K562 (cell line): Measurements from ENCODE around the gene PLXNB3. TPM values are rescaled to one million over a fixed set of nuclear protein-coding genes. Genes with fewer than 3 reads are reported as not detected.
A peak's percentile ranks its signal among the peaks of the same experiment; 100 is the strongest.

Source experiments
- BCOR ChIP-seq: fragments of 450-650 bp; IDR thresholded peaks from 2 replicates; pipeline ENCODE4 v1.6.1; 2016
- CHAMP1 ChIP-seq: fragments of 450-650 bp; IDR thresholded peaks from 2 replicates; pipeline ENCODE4 v1.6.1; 2016; ENCODE audit warnings: mild to moderate bottlenecking
- ELF2 ChIP-seq: fragments of 250-450 bp; sonication (Bioruptor Pico); IDR thresholded peaks from 2 replicates; pipeline ENCODE4 v1.5.0; 2021; ENCODE audit warnings: mild to moderate bottlenecking
- IRF1 ChIP-seq: sonication (generic); formaldehyde crosslinking; IDR thresholded peaks from 2 replicates; pipeline ENCODE4 v1.8.0; 2022; ENCODE audit warnings: missing genetic modification reagents, mild to moderate bottlenecking, borderline replicate concordance
- MEIS2 ChIP-seq: fragments of 450-650 bp; IDR thresholded peaks from 2 replicates; pipeline ENCODE4 v1.6.1; 2014; ENCODE audit warnings: mild to moderate bottlenecking; ENCODE audit not compliant: partially characterized antibody
- NCOA1 ChIP-seq: fragments of 450-650 bp; IDR thresholded peaks from 2 replicates; pipeline ENCODE4 v1.6.1; 2016; ENCODE audit warnings: low read depth
- NR2C1 ChIP-seq, 2 experiments: fragments of 450-650 bp; IDR thresholded peaks; 2 replicates each; pipeline ENCODE4 v1.6.1; 2017; ENCODE audit warnings: mild to moderate bottlenecking in 2 of 2, antibody characterized with exemption in 1 of 2, inconsistent platforms in 1 of 2, missing compliant biosample characterization in 1 of 2, missing genetic modification characterization in 1 of 2
- POLR2B ChIP-seq: fragments of 450-650 bp; IDR thresholded peaks from 2 replicates; pipeline ENCODE4 v1.6.1; 2018; ENCODE audit warnings: low read depth; ENCODE audit not compliant: partially characterized antibody
- SP2 ChIP-seq: IDR thresholded peaks from 2 replicates; pipeline ENCODE4 v1.6.1; 2011; ENCODE audit warnings: mild to moderate bottlenecking, low read depth, low read length, moderate library complexity; ENCODE audit not compliant: poor library complexity, severe bottlenecking; ENCODE audit errors: extremely low read depth
- TAF9B ChIP-seq: fragments of 450-650 bp; IDR thresholded peaks from 2 replicates; pipeline ENCODE4 v1.6.1; 2018; ENCODE audit warnings: mild to moderate bottlenecking; ENCODE audit not compliant: partially characterized antibody
- TEAD1 ChIP-seq, 2 experiments: fragments of 450-650 bp in 1 of 2; sonication (generic) in 1 of 2; formaldehyde crosslinking; IDR thresholded peaks; 2 replicates each; pipeline versions ENCODE4 v1.4.0 to v1.8.0; 2020 to 2022; ENCODE audit warnings: mild to moderate bottlenecking in 2 of 2, missing genetic modification reagents in 1 of 2
- ZNF12 ChIP-seq: sonication (generic); formaldehyde crosslinking; IDR thresholded peaks from 2 replicates; pipeline ENCODE4 v1.4.0; 2020; ENCODE audit warnings: mild to moderate bottlenecking, missing genetic modification reagents
- ZNF449 ChIP-seq: fragments of 250-450 bp; sonication (Bioruptor Pico); IDR thresholded peaks from 2 replicates; pipeline ENCODE4 v1.8.0; 2022; ENCODE audit warnings: moderate library complexity, mild to moderate bottlenecking, inconsistent platforms
- ZNF609 ChIP-seq: sonication (generic); formaldehyde crosslinking; IDR thresholded peaks from 2 replicates; pipeline ENCODE4 v1.8.1; 2023; ENCODE audit warnings: missing genetic modification reagents, mild to moderate bottlenecking, borderline replicate concordance
- polyA plus RNA-seq, 8 experiments: library from polyadenylated mRNA; depleted of rRNA in 4 of 8; stranded (reverse) in 5 of 8; unstranded in 3 of 8; fragments of >200 nt; fragmentation: Nextera tagmentation in 2 of 8; fragmentation: Illumina TruSeq in 1 of 8; extraction: Ambion mirVana in 2 of 8; extraction: Trizol in 1 of 8; gene quantifications; 2 replicates each; pipeline versions ENCODE4 v1.2.1 to v1.2.3, GENCODE V29; 2011 to 2014; ENCODE audit warnings: inconsistent platforms in 1 of 8, missing spikeins in 1 of 8
- total RNA-seq, 7 experiments: library from RNA; depleted of rRNA in 6 of 7; stranded (reverse); fragments of >200 nt in 6 of 7; fragmentation: Illumina TruSeq in 2 of 7; extraction: Trizol in 2 of 7; gene quantifications; 2 replicates each; pipeline versions ENCODE4 v1.2.1 to v1.2.3, GENCODE V29; 2011 to 2021; ENCODE audit warnings: low replicate concordance in 1 of 7
- TF ChIP-seq, protein P1 (sequence below): fragments of 250-450 bp; sonication (Bioruptor Pico); IDR thresholded peaks from 2 replicates; pipeline ENCODE4 v1.8.0; 2021; ENCODE audit warnings: borderline replicate concordance, mild to moderate bottlenecking, moderate library complexity; ENCODE audit not compliant: poor library complexity, severe bottlenecking

PLXNB3 gene
- total and polyA plus RNA-seq, 9 of the 15 experiments (the other 6 are each of a cell fraction or from before 2014, with no cell fraction given) = 0.22 to 2.0 (median 1.4) TPM; not detected in 2

DNA sequence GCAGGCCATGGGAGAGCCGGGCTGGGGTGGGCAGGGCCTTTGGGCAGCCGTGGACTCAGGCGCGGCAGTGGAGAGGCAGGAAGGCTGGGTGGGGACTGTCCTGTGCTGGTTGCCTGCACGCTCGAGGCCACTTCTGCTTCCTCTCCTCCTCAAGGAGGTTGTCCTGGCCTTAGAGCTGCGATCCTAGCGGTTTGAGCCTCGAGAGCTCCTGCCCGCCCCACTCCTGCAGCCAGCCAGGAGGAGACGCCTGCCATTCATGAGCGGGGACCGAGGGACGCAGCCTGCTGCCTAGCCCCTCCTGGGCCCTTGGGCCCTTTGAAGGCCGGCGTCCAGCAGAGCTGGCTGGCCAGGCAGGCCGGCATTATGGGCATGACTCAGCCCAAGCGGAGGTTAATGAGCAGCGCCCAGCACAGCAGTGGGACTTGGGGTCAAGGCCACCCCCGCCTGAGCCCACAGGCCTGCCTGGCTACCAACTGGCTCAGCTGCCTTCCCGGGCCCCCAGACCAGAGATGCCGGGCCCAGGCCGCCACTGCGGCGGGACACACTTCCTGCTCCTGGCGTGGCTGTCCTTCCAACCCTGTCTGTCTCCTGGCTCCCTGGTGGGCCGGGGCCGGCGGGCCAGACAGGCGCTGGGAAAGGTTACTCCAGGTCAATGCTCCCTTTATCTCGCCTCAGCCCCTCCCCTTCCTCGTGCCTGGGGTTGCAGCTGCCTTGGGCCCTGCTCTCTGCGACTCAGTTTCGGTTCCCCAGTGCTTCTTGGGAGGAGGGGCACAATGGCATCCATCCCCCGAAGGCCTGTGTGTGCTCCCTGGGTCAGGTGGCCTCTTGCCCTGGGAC lies 37.5 kb upstream of the PLXNB3 start (continued):
- TF ChIP-seq MEIS2 (no peak), ZNF449 (CRISPR knock-in tag) (no peak), POLR2B (no peak), ZNF609 (CRISPR knock-in tag) (no peak), NR2C1 (IDR thresholded peaks at IDR 0.05) (peak; percentile 81), NR2C1 (tag; IDR thresholded peaks at IDR 0.05) (peak; percentile 76), ELF2 (no peak), BCOR (0 out of 2 replicates have a peak, but pooled peaks have one; percentile 19), CHAMP1 (no peak), ZNF12 (no peak), TEAD1 (CRISPR knock-in tag; IDR thresholded peaks at IDR 0.05) (0 out of 4 replicates have a peak, but pooled peaks of 1 of the 2 experiments have one; percentile 10), IRF1 (CRISPR knock-in tag) (no peak), TAF9B (no peak), SP2 (no peak), NCOA1 (peak; percentile 49; the same call in 1 of the 2 replicates)
- TF ChIP-seq, protein P1, sequence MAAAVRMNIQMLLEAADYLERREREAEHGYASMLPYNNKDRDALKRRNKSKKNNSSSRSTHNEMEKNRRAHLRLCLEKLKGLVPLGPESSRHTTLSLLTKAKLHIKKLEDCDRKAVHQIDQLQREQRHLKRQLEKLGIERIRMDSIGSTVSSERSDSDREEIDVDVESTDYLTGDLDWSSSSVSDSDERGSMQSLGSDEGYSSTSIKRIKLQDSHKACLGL = no peak
